HepG2 (cell line): ENCODE results near the gene PPP1R18. TPM values are rescaled to one million over a fixed set of nuclear protein-coding genes. Genes with fewer than 3 reads are reported as not detected.

Experiments used
- ARHGAP35 ChIP-seq: sonication (generic); formaldehyde crosslinking; IDR thresholded peaks from 2 replicates; pipeline ENCODE4 v1.9.0; 2022; ENCODE audit warnings: mild to moderate bottlenecking, inconsistent platforms, moderate library complexity, missing genetic modification reagents, borderline replicate concordance
- CREBL2 ChIP-seq: sonication (generic); formaldehyde crosslinking; IDR thresholded peaks from 2 replicates; pipeline ENCODE4 v1.8.1; 2023; ENCODE audit warnings: missing genetic modification reagents, mild to moderate bottlenecking, borderline replicate concordance
- FLYWCH1 ChIP-seq: sonication (generic); formaldehyde crosslinking; IDR thresholded peaks from 2 replicates; pipeline ENCODE4 v1.8.1; 2023; ENCODE audit warnings: mild to moderate bottlenecking, missing genetic modification reagents
- FOXM1 ChIP-seq: sonication (generic); formaldehyde crosslinking; IDR thresholded peaks from 2 replicates; pipeline ENCODE4 v1.5.0; 2020; ENCODE audit warnings: missing genetic modification reagents
- IKZF5 ChIP-seq: IDR thresholded peaks from 2 replicates; pipeline ENCODE4 v1.6.1; 2018; ENCODE audit warnings: missing genetic modification reagents, mild to moderate bottlenecking, missing compliant biosample characterization
- MEF2D ChIP-seq: sonication (generic); formaldehyde crosslinking; IDR thresholded peaks from 2 replicates; pipeline ENCODE4 v1.5.1; 2020; ENCODE audit warnings: mild to moderate bottlenecking, missing genetic modification reagents
- NR2C2 ChIP-seq: sonication (generic); formaldehyde crosslinking; IDR thresholded peaks from 2 replicates; pipeline ENCODE4 v1.4.0; 2020; ENCODE audit warnings: missing genetic modification reagents, mild to moderate bottlenecking, moderate library complexity, borderline replicate concordance
- SNAI1 ChIP-seq: sonication (generic); formaldehyde crosslinking; IDR thresholded peaks from 2 replicates; pipeline ENCODE4 v1.5.0; 2020; ENCODE audit warnings: mild to moderate bottlenecking, missing genetic modification reagents, borderline replicate concordance
- SNAPC4 ChIP-seq: sonication (generic); formaldehyde crosslinking; IDR thresholded peaks from 2 replicates; pipeline ENCODE4 v1.4.0; 2020; ENCODE audit warnings: mild to moderate bottlenecking, missing genetic modification reagents
- TRAFD1 ChIP-seq: sonication (generic); formaldehyde crosslinking; IDR thresholded peaks from 2 replicates; pipeline ENCODE4 v1.5.1; 2020; ENCODE audit warnings: missing genetic modification reagents, mild to moderate bottlenecking, borderline replicate concordance
- ZNF232 ChIP-seq: sonication (generic); formaldehyde crosslinking; IDR thresholded peaks from 2 replicates; pipeline ENCODE4 v1.4.0; 2020; ENCODE audit warnings: missing genetic modification reagents, borderline replicate concordance
- ZNF331 ChIP-seq: sonication (generic); formaldehyde crosslinking; IDR thresholded peaks from 2 replicates; pipeline ENCODE4 v1.4.0; 2020; ENCODE audit warnings: missing genetic modification reagents
- ZNF564 ChIP-seq: sonication (generic); formaldehyde crosslinking; IDR thresholded peaks from 2 replicates; pipeline ENCODE4 v1.8.1; 2023; ENCODE audit warnings: mild to moderate bottlenecking, missing genetic modification reagents
- ZNF605 ChIP-seq: sonication (generic); formaldehyde crosslinking; IDR thresholded peaks from 2 replicates; pipeline ENCODE4 v1.8.0; 2022; ENCODE audit warnings: mild to moderate bottlenecking, missing genetic modification reagents
- ZNF883 ChIP-seq: sonication (generic); formaldehyde crosslinking; IDR thresholded peaks from 2 replicates; pipeline ENCODE4 v1.5.1; 2020; ENCODE audit warnings: mild to moderate bottlenecking, missing genetic modification reagents; ENCODE audit errors: not compliant biosample characterization
- ZSCAN20 ChIP-seq: sonication (generic); formaldehyde crosslinking; IDR thresholded peaks from 2 replicates; pipeline ENCODE4 v1.4.0; 2020; ENCODE audit warnings: missing genetic modification reagents, mild to moderate bottlenecking, borderline replicate concordance
- ZXDC ChIP-seq: sonication (generic); formaldehyde crosslinking; IDR thresholded peaks from 2 replicates; pipeline ENCODE4 v1.5.0; 2020; ENCODE audit warnings: mild to moderate bottlenecking, missing genetic modification reagents
- polyA plus RNA-seq, 8 experiments: library from polyadenylated mRNA; depleted of rRNA in 3 of 8; stranded (reverse) in 7 of 8; unstranded in 1 of 8; fragments of >200 nt; fragmentation: Illumina TruSeq in 4 of 8; extraction: Trizol in 4 of 8; gene quantifications; 2 replicates each; pipeline versions ENCODE4 v1.2.1 to v1.2.3, GENCODE V29; 2011 to 2016; ENCODE audit warnings: low read depth in 4 of 8, missing spikeins in 1 of 8, mixed read lengths in 1 of 8; ENCODE audit not compliant: insufficient read depth in 1 of 8
- total RNA-seq, 5 experiments: library from RNA; depleted of rRNA; stranded (reverse); fragments of >200 nt; fragmentation: Illumina TruSeq; extraction: Trizol; gene quantifications; 2 replicates each; pipeline ENCODE4 v1.2.3, GENCODE V29; 2016; ENCODE audit warnings: low read depth in 1 of 5

Gene PPP1R18
- total and polyA plus RNA-seq, 2 of the 13 experiments (the other 11 are each of a cell fraction or from before 2014, with no cell fraction given) = 4.9 to 9.2 TPM

GRCh38 chr6:30717129-30717844 is 30.8 kb upstream of the PPP1R18 start, which contains the start of gene MDC1 (continued):
- TF ChIP-seq ZXDC (CRISPR knock-in tag) (no peak), MEF2D (CRISPR knock-in tag) (peak; percentile 91; the same call in 1 of the 2 replicates), CREBL2 (peak; percentile 60; the same call in 1 of the 2 replicates), ZNF564 (CRISPR knock-in tag) (peak; percentile 92), NR2C2 (CRISPR knock-in tag) (peak; percentile 90), SNAPC4 (CRISPR knock-in tag) (no peak), TRAFD1 (no peak; the same call in 1 of the 2 replicates), ZNF331 (peak; percentile 98), SNAI1 (CRISPR knock-in tag) (no peak), FLYWCH1 (no peak; the same call in none of the 2 replicates), ZSCAN20 (CRISPR knock-in tag) (0 out of 2 replicates have a peak, but pooled peaks have one; percentile 19), ZNF605 (CRISPR knock-in tag) (peak; percentile 94; the same call in 1 of the 2 replicates), FOXM1 (CRISPR knock-in tag) (0 out of 2 replicates have a peak, but pooled peaks have one; percentile 8), ARHGAP35 (CRISPR knock-in tag) (no peak), IKZF5 (CRISPR knock-in tag) (peak; percentile 100), ZNF232 (no peak; the same call in 1 of the 2 replicates), ZNF883 (CRISPR knock-in tag) (peak; percentile 71)
